BLaER1 treated with 17β-estradiol and CSF1 and Interleukin-3, amounts not matched to agents 10 nM and 100 nM (cell line): ENCODE results near the gene HOXA10.

Source experiments
- H3K27ac ChIP-seq, 11 experiments: shearing (Covaris generic); formaldehyde crosslinking; 2 replicates each; pipeline ENCODE4 v1.8.1; 2022
- H3K27me3 ChIP-seq, 11 experiments: shearing (Covaris generic); formaldehyde crosslinking; 2 replicates each; pipeline ENCODE4 v1.8.1; 2022
- H3K36me3 ChIP-seq, 11 experiments: shearing (Covaris generic); formaldehyde crosslinking; 2 replicates each; pipeline ENCODE4 v1.8.1; 2022
- H3K4me1 ChIP-seq, 10 experiments: shearing (Covaris generic); formaldehyde crosslinking; 2 replicates each; pipeline ENCODE4 v1.8.1; 2022
- H3K4me2 ChIP-seq, 11 experiments: shearing (Covaris generic); formaldehyde crosslinking; 2 replicates each; pipeline ENCODE4 v1.8.1; 2022
- H3K4me3 ChIP-seq, 10 experiments: shearing (Covaris generic); formaldehyde crosslinking; 2 replicates each; pipeline ENCODE4 v1.8.1; 2022
- H3K9ac ChIP-seq, 11 experiments: shearing (Covaris generic); formaldehyde crosslinking; 2 replicates each; pipeline ENCODE4 v1.8.1; 2022
- H3K9me3 ChIP-seq, 11 experiments: shearing (Covaris generic); formaldehyde crosslinking; replicated peaks in 1 of 11; 2 replicates each; pipeline ENCODE4 v1.8.1; 2022
- H4K20me1 ChIP-seq, 11 experiments: shearing (Covaris generic); formaldehyde crosslinking; 2 replicates each; pipeline ENCODE4 v1.8.1; 2022
- Cebpa-rat ChIP-seq, 11 experiments: shearing (Covaris generic); IDR thresholded peaks; 2 replicates each; pipeline ENCODE4 v1.8.1; 2022

HOXA10 gene

GRCh38 chr7:27189997-27190748, 16.1 kb upstream of the HOXA10 start:
- no peak overlapping the region for H3K9ac ChIP-seq

GRCh38 chr7:27189295-27189996, 15.3 kb upstream of the HOXA10 start:
- Histone ChIP-seq H3K4me3 (peak overlapping the region in 2 of 10 experiments; percentile 39 to 42; a peak in 1 of 20 replicates), H3K27me3 (peaks cover 100% of the 10 kb centered on the region in 11 experiments), H3K9me3 (peaks cover 0 to 35% (median 0%) of the 10 kb centered on the region in 11 experiments; a peak in 6 of 22 replicates), H3K36me3 (no peaks in the 10 kb centered on the region), H4K20me1 (peaks cover 0 to 100% (median 92%) of the 10 kb centered on the region in 11 experiments; a peak in 19 of 22 replicates), H3K27ac (no peak overlapping the region), H3K9ac (no peak overlapping the region), H3K4me2 (peak overlapping the region in 3 of 11 experiments; percentile 49 to 82 (median 79); a peak in 5 of 22 replicates), H3K4me1 (peaks cover 0 to 41% (median 10%) of the 10 kb centered on the region in 10 experiments; a peak in 11 of 20 replicates)
- TF ChIP-seq Cebpa-rat (IDR thresholded peaks at IDR 0.05): no peak

More at GRCh38 chr7:27189997-27190748, 16.1 kb upstream of the HOXA10 start:
- Histone ChIP-seq H4K20me1 (peaks cover 0 to 100% (median 91%) of the 10 kb centered on the region in 11 experiments; a peak in 19 of 22 replicates), H3K36me3 (no peaks in the 10 kb centered on the region), H3K27me3 (peaks cover 100% of the 10 kb centered on the region in 11 experiments), H3K4me1 (peaks cover 0 to 34% (median 9%) of the 10 kb centered on the region in 10 experiments; a peak in 10 of 20 replicates), H3K27ac (no peak overlapping the region), H3K4me2 (no peak overlapping the region), H3K9me3 (peaks cover 0 to 28% (median 0%) of the 10 kb centered on the region in 11 experiments; a peak in 4 of 22 replicates), H3K4me3 (no peak overlapping the region)
- TF ChIP-seq Cebpa-rat (IDR thresholded peaks at IDR 0.05): no peak

- peaks cover 0 to 100% (median 95%) of the 10 kb centered on the region in 11 experiments; a peak in 19 of 22 replicates for H4K20me1 ChIP-seq
- H3K4me1 ChIP-seq: peaks cover 0 to 45% (median 13%) of the 10 kb centered on the region in 10 experiments; a peak in 12 of 20 replicates
- H3K4me3 ChIP-seq: peak overlapping the region in 4 of 10 experiments; percentile 37 to 42 (median 40); a peak in 9 of 20 replicates
- TF ChIP-seq Cebpa-rat (IDR thresholded peaks at IDR 0.05): no peak
- H3K27me3 ChIP-seq: peaks cover 100% of the 10 kb centered on the region in 11 experiments
- no peak overlapping the region for H3K27ac ChIP-seq
- no peak overlapping the region for H3K9ac ChIP-seq
- peak overlapping the region in 7 of 11 experiments; percentile 5 to 82 (median 43); a peak in 13 of 22 replicates for H3K4me2 ChIP-seq
- H3K36me3 ChIP-seq: no peaks in the 10 kb centered on the region
- peaks cover 0 to 37% (median 0%) of the 10 kb centered on the region in 11 experiments; a peak in 6 of 22 replicates for H3K9me3 ChIP-seq
Measured at GRCh38 chr7:27188386-27189294, 14.5 kb upstream of the HOXA10 start.

- no peak for TF ChIP-seq Cebpa-rat (IDR thresholded peaks at IDR 0.05)
- Histone ChIP-seq H3K27me3 (peaks cover 100% of the 10 kb centered on the region in 11 experiments), H4K20me1 (peaks cover 0 to 100% (median 95%) of the 10 kb centered on the region in 11 experiments; a peak in 19 of 22 replicates), H3K36me3 (no peaks in the 10 kb centered on the region), H3K27ac (no peak overlapping the region), H3K4me1 (peaks cover 0 to 43% (median 11%) of the 10 kb centered on the region in 10 experiments; a peak in 12 of 20 replicates), H3K9ac (no peak overlapping the region), H3K4me2 (peak overlapping the region in 5 of 11 experiments; percentile 33 to 82 (median 49); a peak in 9 of 22 replicates), H3K9me3 (peaks cover 0 to 37% (median 0%) of the 10 kb centered on the region in 11 experiments; a peak in 6 of 22 replicates), H3K4me3 (peak overlapping the region in 4 of 10 experiments; percentile 37 to 42 (median 40); a peak in 6 of 20 replicates)
Measured at GRCh38 chr7:27187475-27188385, 13.6 kb upstream of the HOXA10 start.

GRCh38 chr7:27186668-27187474, 12.8 kb upstream of the HOXA10 start:
- Histone ChIP-seq H3K4me2 (no peak overlapping the region), H3K4me1 (peaks cover 0 to 43% (median 11%) of the 10 kb centered on the region in 10 experiments; a peak in 12 of 20 replicates)

GRCh38 chr7:27185854-27186667, 11.9 kb upstream of the HOXA10 start:
- H3K9ac ChIP-seq: no peak overlapping the region
- no peak overlapping the region for H3K27ac ChIP-seq
- no peak overlapping the region; a peak in 1 of 20 replicates for H3K4me3 ChIP-seq
- H3K9me3 ChIP-seq: peaks cover 0 to 28% (median 0%) of the 10 kb centered on the region in 11 experiments; a peak in 5 of 22 replicates
- no peaks in the 10 kb centered on the region for H3K36me3 ChIP-seq
- H3K4me2 ChIP-seq: peak overlapping the region in 1 of 11 experiments; percentile 81; a peak in 2 of 22 replicates
- peaks cover 0 to 98% (median 90%) of the 10 kb centered on the region in 11 experiments; a peak in 19 of 22 replicates for H4K20me1 ChIP-seq
- peaks cover 100% of the 10 kb centered on the region in 11 experiments for H3K27me3 ChIP-seq
- H3K4me1 ChIP-seq: peaks cover 0 to 43% (median 11%) of the 10 kb centered on the region in 10 experiments; a peak in 12 of 20 replicates
- TF ChIP-seq Cebpa-rat (IDR thresholded peaks at IDR 0.05): no peak

More at GRCh38 chr7:27186668-27187474, 12.8 kb upstream of the HOXA10 start:
- H4K20me1 ChIP-seq: peaks cover 0 to 100% (median 95%) of the 10 kb centered on the region in 11 experiments; a peak in 19 of 22 replicates
- no peaks in the 10 kb centered on the region for H3K36me3 ChIP-seq
- H3K27me3 ChIP-seq: peaks cover 100% of the 10 kb centered on the region in 11 experiments
- peaks cover 0 to 31% (median 0%) of the 10 kb centered on the region in 11 experiments; a peak in 6 of 22 replicates for H3K9me3 ChIP-seq
- H3K27ac ChIP-seq: no peak overlapping the region
- H3K4me3 ChIP-seq: no peak overlapping the region
- no peak for TF ChIP-seq Cebpa-rat (IDR thresholded peaks at IDR 0.05)
- H3K9ac ChIP-seq: no peak overlapping the region
